HG03354 (cell line): ENCODE results near the gene PADI3.

Experiments used
- ATAC-seq: cut with Tn5 transposase; IDR thresholded peaks from one replicate; pipeline ENCODE4 v1.9.1; 2021; ENCODE audit warnings: mild to moderate bottlenecking; ENCODE audit not compliant: unreplicated experiment, poor library complexity, severe bottlenecking

Gene PADI3

DNA sequence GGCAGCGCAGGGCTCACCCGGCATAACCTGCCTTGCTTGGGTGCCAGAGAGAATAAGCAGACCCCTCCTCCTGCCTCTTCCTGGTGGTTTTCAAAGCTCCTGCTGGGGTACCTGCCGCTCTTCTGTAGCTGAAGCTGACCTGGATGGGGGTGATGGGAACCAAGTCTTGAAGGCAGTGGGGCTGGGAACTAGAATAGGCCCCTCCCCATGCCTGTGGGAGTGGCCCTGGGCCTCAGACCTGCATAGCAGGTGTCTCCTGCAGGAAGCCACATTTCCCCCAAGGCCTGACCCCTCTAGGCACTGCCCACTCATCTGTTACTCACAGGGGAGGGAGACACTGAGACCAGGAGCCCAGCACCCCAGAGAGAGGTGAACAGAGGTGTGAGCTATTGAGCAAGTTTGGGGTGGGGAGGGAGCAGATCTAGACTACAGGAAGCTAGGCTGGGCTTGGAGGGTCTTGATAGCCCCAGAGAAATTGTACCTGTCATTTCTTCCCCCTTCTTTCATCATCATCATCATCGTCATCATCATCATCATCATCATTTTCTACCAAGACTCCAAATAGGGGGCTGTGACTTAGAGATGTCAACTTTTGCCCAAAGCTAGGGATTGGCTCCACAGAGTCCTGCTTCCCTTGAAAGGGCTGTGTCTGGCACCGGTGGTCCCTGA is 33.9 kb upstream of the PADI3 start:
- ATAC-seq: no peak

DNA sequence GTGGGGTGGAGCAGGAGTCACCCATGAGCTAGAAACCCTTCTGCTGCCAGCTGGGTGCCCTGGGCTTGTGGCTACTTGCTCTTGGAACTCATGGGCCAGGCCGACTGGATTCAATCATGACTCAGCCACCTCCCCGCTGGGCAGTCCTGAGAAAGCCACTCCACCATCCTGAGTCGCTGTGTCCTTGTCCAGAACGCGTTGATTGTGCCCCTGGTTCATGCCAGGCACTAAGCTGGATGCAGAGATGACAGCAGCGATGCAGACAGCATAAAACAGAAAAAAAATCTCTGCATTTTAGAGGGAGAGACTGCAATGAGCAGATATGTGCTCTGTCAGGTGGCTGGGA is 33.4 kb upstream of the PADI3 start:
- no peak for ATAC-seq

DNA sequence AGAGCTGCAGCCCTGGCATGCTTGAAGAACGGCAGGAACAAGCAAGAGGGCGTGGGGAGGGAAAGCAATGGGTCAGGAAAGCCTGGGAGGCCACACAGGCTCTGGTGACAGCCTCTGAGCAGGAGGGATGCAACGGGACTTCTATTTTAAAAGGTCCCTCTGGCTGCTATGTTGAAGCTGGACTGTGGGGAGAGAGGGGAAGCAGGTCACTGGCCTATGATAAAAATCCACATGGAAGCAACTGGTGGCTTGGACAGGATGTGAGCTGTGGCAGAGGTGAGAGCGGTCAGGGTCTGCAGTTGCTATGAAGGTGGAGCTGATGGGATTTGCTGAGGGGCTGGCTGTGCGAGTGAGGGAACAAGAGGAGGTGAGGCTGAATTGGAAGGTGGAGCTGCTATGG is 32.8 kb upstream of the PADI3 start:
- no peak for ATAC-seq

DNA sequence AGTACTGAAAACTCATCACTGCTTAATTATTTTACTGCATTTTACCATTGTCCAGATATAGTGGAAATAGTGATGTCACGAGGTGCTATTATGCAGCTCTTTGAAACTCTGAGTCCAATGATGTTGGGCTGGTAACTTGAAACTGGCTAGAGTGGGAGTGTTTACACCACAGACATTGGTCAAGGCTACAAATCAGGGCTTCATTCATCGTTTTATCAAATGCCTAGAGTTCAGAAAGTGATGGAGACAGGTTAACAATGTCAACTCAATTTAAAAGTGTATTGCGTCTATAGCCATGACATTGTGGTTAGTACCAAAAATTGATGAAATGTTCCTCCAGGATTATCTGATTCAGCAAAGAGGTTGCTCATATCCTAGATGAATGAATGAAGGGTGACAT is 31.3 kb upstream of the PADI3 start:
- ATAC-seq: no peak

DNA sequence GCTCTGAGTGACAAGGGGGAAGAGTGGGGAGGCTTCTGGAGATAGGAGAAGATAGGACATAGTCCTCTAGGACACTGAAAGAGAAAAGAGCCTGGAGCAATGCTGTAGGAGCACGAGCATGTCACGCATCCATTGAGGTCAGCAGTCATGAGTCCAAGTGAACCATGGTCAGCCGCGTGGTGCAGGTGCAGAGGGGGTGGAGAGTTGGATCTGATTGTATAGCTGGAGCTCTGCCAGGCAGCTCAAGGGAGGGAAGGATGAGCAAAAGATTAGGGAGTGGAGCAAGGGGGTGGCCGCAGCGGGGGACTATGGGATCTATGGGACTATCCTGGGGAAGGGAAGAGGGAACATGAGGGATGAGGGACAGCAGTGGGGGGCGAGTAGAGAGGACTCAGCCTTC is 30.0 kb upstream of the PADI3 start:
- no peak for ATAC-seq

DNA sequence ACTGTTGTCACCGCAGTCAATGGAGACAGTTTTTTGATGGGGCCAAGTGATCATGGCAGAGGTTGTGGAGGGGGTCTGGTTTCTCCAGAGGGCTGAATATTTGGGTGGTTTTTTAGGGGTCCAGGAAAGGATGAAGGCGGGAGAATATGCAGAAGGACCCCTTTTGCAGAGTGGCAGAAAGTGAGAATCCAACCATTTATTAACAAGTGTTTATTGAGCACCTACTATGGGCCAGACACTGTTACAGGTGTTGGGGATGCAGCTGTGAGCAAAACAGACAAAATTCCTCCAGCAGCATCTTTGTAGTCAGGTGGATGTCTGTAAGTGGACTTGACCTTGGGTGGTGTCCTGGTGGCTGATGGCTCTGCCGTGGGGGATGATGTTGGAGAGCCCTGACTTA is 28.6 kb upstream of the PADI3 start:
- no peak for ATAC-seq

DNA sequence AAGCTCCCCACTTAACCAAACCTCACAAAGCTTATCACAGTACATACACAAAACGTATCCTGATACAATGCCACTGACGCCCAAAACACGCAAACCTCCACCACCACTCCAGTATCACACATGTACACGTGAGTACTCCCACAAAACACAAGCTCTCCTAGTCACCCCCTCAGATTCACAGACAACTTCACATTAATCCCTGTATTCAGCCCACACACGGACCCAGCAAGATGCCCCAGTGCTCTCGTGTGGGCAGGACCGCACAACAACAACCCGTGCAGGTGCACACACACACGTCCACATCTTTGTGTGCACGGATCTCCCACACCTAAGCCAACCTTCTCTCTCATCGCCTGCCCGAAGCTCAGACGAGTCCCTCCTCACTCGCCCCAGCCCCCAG is 26.3 kb upstream of the PADI3 start:
- ATAC-seq: no peak

DNA sequence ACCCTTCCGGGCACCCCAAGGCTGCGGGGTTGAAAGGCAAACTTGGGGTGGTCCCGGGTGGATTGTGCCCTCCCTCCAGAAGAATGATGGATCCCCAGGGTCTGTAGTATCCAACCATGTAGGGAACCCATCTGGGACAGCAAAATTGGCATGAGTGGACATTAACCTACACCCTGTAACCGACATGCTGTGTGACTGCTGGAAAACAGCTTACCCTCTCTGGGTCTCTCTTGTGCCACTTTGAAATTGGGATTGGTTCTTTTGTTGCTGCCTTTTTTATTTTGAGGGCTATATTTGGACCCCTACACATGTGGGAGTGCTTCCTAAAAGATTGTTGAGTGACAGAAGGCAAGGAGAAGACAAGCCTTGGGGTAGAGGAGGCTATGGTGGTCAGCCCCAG is 24.5 kb upstream of the PADI3 start:
- no peak for ATAC-seq

DNA sequence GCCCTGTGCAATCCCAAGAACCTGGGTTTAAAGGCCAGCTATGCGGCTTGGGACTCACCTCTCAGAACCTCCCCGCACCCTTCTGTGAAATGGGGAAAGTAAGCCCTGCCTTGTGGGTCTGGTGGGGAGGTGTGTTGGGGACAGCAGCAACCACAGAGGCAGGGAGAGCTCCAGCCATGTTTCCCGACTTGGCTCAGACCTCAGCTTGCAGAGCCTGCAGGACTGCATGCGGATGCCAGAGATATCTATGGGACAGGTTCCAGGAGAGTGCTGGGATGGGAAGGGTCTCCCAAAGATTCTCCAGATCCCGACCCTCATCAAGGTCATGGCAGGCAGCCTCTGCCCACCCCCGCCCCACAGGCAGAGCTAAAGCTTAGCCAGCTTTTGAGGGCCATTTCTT is 23.8 kb upstream of the PADI3 start:
- no peak for ATAC-seq

DNA sequence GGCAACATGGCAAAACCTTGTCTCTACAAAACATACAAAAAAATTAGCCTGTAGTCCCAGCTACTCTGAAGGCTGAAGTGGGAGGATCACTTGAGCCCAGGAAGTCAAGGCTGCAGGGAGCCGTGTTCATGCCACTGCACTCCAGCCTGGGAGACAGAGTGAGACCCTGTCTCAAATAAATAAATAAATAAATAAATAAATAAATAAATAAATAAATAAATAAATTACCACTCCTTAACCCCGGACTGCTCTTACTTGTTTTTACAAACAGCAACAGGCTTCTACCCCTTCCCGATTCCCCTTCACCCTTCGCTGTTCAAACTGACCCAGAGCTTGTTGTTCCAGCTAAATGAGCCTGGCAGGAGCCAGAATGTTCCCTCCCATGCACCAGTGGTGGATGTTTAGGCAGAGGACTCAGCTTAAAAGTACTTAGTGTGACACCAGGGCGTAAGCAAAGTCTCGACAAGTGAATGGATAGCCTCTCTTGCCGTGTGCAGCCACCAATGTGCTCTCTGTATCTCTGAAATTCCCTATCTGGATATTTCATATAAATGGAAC is 21.5 kb upstream of the PADI3 start:
- no peak for ATAC-seq

DNA sequence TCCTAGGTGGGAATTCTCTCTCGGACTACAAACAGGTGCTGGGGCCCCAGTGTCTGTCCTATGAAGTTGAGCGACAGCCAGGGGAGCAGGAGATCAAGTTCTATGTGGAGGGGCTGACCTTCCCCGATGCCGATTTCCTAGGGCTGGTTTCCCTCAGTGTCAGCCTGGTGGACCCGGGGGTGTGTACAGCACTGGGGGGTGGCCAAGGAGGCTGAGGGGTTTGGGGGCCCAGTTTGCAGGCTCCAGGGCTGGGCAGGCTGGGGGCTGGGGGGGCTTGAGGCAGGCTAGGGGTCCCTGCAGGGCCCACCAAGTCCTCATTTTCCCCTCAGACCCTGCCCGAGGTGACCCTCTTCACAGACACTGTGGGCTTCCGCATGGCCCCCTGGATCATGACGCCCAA is 20.3 kb upstream of the PADI3 start:
- ATAC-seq: no peak

DNA sequence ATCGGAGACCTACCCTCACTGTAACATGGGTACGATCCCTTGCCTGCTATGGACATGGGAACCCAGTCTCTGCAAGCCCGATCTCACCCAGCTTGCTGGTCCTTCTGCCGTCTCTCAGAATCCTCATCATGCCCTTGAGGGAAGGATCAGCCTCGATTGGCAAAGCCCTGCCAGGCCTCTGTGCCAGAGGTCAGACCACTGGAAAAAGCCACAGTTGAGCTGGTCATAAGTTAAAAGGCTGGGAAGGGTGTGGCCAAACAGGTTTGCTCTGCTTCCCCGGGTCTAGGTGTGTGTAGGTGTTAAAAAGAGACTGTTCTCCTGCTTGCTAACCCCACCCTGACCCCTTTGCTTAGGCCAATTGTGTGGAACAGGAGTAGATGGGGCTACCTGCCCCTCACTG is 19.5 kb upstream of the PADI3 start:
- ATAC-seq: no peak

DNA sequence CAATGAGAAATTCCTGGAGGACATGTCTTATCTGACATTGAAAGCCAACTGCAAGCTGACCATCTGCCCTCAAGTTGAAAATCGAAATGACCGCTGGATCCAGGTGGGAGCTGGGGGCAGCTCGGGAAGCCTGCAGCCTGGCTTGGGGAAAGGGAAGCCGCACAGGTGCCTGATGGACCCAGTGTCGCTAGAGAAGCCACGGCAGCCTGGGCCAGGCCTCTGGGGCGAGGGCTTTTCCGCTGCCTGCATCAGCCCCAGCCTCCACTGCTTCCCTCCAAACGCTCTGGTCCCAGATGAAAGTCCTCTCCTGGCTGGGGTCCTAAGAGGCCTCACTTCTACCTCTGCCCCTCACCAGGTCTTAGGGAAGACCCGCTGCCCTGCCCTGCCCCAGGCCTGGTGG is 18.8 kb upstream of the PADI3 start:
- ATAC-seq: no peak

DNA sequence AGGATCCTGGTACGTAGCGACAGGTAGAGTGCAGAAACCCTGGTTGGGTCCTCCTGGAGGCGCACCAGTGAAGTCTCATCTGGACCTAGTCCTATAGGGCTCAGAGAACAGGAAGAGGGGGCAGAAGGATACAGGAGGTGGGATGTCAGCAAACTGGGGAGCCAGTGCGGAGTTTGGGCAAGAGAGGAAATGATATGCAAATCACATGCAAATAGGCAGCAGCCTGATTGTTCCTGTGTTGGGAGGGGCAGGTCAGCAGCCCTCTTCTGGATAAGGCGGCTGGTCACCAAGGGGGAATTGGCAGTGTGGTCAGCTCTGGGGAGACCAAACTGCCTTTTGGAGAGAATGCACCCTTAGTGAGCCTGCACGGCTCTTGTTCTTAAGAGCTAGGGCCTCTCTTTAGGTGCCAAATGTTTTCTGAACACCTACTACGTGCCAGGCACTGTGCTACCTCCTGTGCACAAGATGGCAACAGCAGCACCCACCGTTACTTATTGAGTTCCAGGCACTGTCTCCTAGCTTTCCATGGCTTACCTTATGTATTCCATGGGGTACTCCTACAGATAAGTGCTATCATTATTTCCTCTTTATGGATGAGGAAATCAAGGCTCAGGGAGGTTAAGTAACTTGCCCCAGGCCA is 18.1 kb upstream of the PADI3 start:
- ATAC-seq: no peak

DNA sequence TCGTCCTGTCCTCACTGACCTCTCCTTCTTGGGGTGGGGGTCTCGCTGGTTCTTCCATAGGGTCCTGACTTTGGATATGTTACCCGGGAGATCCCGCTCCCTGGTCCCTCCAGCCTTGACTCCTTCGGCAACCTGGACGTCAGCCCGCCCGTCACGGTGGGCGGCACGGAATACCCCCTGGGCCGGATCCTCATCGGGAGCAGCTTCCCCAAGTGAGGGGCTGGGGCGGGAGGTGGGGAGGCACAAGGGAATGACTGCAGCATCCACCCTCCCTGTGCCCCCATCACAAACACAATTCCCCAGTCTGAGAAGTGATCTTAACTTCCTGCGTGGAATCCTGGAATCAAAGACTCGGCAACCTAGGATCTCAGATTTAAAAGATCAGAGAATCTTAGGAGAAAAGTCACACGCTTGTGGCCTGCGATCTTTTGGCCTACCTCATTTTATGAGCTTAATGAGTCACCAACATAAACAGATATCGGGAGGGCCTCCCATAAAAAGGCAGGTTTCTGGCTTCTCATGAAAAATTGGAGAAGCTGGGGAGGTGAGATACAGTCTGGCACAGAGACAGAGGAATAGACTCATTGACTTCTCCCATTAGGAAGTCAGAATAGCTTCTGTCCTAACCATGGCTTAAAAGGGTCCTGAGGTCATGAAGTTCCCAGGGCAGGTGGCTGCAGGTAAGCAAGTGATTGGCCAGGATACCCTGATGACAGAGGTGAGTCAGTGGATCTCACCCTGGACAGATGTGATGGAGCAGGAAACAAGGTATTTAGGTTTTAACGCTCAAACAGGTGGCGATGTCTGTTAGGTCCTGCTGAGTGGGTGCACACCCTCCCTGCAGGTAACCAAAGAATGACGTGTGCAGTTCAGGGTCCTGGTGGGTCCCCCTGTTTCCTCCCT is 15.9 kb upstream of the PADI3 start:
- ATAC-seq: no peak

DNA sequence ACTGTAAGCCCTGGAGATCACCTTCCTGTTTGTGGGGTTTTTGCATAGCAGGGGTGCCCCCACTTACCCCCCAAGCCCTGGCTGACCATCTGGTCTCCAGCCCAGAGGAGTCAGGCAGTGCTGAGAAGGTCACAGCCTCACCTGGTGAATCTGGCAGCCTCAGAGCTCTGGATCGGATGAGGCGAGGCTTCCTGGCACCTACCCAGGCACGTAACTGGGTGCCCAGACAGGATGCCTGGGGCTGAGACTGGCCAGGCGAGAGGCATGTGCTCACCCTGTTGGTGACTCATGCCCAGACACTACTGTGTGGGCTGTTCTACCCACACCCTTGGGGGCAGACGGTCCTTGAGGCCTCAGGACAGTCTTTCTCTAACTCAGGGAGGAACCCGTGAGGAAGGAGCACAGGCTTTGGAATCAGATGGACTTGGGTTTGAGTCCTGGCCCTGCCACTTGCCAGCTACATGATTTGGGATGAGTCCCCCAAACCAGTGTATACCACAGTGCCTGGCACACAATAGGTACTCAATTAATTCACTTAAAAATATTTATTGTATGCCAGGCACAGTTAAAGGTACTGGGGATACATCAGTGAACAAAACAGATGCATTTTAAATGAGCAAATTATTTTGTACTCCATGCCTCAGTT is 15.1 kb upstream of the PADI3 start:
- no peak for ATAC-seq

DNA sequence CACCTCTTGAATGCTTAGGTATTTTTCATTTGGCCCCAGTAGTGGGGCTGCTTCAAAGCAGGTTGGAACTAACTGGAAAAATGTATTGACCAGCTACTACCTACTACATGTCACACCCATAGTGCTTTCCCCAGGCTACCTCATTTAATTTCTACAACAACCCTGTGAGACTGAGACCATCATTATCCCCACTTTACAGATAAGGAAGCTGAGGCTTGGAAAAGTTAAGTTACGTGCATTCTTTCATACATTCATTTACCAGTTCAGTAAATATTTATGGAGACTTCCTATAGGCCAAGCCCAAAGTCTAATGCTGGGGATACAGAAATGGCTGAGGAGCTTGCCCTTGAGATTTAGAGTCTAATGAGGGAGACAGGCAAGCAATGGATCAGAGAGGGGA is 14.5 kb upstream of the PADI3 start:
- no peak for ATAC-seq

DNA sequence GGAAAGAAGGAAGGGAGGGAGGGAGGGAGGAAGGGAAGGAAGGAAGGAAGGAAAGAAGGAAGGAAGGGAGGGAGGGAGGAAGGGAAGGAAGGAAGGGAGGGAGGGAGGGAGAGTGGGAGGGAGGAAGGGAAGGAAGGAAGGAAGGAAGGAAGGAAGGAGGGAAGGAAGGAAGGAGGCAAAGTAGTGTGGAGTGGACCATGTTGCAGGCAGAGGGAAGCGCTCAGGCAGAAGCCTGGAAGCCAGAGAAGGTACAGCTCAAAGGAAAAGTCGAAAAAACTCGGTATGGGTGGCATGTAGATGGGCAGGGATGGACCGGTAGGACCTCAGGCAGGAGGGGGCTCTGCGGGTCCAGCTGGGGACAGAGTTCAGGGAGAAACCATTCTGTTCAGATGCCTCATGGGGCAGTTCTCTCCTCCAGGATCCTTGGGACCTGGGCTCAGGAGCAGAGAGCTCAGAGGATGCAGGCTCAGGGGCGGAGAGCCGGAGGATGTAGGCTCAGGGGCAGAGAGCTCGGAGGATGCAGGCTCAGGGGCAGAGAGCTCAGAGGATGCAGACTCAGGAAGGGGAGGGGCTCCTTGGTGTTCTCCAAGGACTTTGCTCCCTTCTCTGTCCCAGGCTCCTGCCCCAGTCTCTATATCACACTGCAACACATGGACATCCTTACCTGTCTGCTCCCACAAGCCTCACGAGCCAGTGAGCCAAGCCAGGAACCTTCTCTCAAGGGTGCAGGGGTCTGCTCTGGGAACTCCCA is 13.6 kb upstream of the PADI3 start:
- no peak for ATAC-seq

DNA sequence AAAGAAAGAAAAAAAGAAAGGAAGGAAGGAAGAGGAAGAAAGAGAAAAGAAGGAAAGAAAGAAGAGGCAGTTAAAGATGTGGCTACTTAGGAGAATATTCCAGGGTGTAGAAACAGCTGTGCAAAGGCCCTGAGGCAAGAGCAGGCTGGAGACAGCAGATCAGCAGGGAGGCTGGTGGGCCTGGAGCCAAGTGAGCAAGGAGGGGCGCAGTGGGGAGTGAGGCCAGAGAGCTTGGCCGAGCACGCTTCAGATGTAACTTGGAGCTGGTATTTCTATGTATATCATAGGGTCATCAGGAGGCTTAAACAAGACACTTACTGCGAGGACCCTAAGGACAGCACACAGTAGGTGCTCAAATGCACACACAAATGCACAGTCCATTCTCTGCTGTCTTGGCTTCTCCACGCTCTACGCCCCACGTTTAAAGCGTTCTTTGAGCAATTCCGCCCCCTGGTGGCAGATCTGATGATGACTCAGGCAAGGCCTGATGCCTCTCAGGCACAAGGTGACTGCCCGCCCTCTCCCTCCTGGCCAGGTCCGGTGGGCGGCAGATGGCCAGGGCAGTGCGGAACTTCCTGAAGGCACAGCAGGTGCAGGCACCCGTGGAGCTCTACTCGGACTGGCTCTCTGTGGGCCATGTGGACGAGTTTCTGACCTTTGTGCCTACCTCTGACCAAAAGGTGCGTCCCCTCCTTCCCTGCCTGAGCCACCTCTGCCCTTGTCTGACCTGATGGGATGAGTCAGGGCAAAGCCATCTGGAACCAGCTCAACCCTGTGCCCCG is 11.9 kb upstream of the PADI3 start:
- ATAC-seq: no peak
